Fibroblast of gingiva (primary cell): ENCODE results near the gene MALSU1.
"Not testable (repeated sequence)": the region's sequence is repeated elsewhere in the genome, so short reads cannot be mapped to it uniquely, and the experiment has no call there.

ENCODE experiments used
- DNase-seq: peaks from one replicate; pipeline ENCODE4 v3.0.0-alpha.2; 2011; ENCODE audit warnings: low read depth

MALSU1 gene

DNA sequence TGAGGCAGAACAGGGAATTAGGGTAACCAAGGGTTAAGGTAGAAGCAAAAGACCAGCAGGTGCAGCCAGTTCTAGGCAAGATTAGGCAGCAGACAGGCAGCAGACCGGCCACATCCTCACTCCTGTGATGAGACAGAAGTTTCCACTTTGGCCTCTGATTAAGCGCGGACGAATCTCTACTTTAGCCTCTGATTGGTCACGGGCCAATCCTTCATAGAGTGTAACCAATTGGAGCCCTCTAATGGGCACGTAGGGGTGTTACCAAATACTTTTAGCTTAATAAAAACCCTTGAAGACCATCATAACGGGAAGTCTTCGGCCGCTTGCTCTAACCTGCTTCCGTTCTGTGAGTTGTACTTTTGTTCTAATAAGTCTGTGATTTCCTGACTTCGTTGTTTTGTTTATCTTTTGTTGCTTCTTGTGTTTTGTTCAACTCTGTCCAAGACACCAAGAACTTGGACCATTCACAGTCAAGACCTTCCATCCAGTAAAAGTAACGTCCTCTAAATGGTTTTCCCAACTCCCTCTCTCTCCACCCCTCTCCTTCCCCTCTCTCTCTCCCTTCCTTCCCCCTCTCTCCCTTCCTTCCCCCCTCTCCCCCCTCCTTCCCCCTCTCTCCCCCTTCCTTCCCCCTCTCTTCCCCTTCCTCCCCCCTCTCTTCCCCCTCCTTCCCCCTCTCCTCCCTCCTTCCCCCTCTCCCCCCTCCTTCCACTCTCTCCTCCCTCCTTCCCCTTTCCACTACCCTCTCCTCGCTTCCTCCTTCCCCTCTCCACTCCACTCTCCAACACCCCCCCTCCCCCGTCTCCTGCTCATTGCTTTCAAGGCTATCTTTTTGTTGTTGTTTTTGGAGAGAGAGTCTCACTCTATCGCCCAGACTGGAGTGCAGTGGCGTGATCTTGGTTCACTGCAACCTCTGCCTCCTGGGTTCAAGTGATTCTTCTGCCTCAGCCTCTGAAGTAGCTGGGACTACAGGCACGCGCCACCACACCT, 13.2 kb upstream of the MALSU1 start:
- no peak for DNase-seq

DNA sequence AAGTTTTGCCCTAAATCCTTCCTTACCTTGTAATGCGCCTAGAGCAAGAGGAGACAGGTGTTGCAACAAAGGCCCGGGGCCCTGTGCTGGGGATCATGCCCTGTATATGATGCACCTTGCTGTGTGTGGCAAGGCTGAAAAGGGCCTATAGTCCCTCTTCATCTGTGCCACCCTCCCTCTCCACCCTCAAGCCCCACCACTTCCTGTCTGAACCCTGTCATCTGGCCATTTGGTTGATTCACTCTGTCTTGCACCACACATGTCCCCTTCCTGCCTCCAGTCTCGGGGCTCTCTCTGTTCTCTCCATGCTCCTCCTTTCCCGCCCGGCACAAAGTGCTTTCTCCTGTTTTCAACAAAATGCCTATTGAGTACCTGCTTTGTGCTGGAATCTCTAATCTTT, 11.5 kb upstream of the MALSU1 start:
- no peak for DNase-seq

DNA sequence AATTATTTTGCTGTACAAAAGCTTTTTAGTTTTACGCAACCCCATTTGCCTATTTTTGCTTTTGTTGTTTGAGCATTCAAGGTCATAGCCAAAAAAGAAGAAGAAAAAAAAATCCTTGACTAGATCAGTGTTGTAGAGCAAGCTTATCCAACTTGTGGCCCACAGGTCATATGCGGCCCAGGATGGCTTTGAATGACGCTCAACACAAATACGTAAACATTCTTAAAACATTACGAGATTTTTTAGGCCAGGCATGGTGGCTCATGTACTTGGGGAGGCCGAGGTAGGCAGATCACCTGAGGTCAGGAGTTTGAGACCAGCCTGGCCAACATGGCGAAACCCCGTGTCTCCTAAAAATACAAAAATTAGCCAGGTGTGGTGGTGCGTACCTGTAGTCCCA, 8.1 kb upstream of the MALSU1 start:
- DNase-seq = no peak

DNA sequence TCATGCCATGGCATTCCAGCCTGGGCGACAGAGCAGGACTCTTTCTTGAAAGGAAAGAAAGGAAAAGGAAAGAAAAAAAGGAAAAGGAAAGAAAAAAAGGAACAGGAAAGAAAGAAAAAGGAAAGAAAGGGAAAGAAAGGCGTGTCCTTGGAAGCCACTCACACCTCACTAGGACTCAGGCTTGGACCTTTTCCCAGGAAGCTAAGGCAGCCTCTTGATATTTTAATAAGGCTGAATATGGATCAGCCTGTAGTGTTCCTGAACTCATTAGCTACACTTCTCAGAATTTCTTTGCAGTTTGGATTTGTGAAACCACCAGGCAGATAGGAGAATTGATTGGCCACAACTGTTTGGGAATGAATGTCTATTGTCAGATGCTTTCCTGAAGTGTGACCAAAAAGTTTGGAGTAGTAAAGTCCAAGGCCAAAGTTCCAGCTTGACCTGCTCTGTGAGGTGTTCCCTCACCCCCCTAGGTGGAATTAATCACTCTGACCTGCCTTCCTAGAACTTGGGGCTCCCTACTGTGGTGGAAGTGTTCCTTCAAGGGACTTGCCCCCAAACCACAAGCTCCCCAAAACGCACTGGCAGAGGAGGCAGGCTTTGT, 7.1 kb upstream of the MALSU1 start:
- no peak for DNase-seq

DNA sequence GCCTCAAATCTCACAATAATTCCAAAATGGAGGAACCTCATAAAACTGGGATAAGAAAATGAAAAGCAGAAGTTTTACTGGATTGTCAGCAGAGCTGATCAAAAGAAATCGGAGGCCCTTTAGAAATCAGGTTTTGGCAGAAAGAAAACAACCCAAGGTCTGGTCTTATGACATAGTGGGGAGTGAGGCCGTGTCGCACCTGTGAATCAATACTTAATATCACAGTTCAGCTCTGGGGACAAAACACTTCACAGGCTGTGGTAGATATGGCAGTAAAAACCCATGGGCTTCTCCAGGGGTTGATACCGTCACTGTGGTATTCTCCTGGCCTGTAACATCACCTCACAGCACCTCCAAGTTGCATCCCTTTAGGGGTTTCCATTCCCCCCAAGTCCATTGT, 6.5 kb upstream of the MALSU1 start:
- no peak for DNase-seq

DNA sequence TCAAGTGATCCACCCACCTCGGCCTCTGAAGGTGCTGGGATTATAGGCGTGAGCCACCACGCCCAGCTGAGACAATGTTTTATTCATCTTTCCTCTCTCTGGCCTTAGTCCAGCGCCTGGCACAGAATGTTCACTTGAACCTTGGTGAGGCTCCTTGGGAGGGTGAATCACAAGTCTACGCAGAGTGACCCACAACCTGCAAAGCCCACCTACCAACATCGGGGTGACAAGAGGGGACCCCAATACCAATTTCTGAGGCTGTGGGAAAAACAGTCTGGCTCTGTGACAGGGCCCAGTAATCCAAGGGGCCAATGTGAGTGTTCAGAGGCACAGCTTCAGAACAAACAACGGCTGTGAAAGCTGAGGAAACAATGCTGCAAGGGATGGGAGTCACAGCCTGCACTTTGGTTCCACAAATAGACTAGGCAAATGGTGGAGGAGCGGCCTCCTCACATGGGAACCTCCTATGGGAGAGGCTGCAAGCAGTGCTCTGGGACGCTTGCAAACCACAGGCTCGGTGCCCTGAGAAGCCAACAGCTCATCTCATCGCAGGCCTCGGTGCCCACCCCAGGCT, 5.6 kb upstream of the MALSU1 start:
- no peak for DNase-seq

DNA sequence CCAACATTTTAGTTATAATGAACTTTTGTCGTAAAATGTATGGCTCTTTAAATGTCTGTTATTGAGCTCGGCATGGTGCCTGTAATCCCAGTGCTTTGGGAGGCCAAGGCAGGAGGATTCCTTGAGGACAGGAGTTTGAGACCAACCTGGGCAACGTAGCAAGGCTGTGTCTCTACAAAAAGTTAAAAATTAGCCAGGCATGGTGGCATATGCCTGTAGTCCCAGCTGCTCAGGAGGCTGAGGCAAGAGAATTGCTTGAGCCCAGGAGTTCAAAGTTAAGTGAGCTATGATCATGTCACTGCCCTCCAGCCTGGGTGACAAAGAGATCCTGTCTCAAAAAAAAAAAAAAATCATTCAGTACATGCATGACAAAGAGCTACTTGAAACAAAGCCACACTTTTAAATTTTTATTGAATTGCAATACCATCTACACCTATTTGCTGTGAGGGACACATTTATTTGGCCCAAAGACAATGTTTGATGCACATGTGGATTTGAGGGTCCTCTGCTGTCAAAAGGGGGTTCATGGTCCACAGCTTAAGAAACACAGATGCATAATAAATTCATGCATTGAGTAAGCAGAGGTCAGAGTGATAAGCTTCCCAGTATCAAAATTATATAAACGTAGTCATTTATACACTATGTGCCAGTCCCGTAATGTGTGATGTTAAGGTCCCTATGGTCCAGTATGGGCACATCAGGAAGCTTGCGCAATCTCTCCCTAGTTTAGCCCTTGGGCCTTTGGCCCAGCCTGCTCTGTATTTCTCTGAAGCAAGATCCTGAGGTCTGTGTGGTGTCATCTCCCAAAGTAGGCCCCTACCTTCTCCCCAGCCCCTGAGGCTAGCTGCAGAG, 4.4 kb upstream of the MALSU1 start:
- peak; percentile 38 for DNase-seq

DNA sequence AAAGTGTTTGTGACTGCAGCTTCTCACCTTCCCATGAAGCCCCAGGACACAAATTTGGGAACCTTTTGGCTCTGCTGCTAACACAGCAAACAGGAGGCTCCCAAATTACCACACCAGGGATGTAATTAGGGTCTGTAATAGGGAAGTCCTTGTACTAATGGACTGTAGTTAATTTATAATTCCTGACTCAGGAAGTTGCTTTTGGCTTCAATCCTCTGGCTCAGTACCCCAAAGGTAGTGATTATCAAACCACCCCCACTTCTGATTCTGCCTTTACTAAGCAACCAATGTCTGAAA, 3.8 kb upstream of the MALSU1 start:
- DNase-seq = no peak

DNA sequence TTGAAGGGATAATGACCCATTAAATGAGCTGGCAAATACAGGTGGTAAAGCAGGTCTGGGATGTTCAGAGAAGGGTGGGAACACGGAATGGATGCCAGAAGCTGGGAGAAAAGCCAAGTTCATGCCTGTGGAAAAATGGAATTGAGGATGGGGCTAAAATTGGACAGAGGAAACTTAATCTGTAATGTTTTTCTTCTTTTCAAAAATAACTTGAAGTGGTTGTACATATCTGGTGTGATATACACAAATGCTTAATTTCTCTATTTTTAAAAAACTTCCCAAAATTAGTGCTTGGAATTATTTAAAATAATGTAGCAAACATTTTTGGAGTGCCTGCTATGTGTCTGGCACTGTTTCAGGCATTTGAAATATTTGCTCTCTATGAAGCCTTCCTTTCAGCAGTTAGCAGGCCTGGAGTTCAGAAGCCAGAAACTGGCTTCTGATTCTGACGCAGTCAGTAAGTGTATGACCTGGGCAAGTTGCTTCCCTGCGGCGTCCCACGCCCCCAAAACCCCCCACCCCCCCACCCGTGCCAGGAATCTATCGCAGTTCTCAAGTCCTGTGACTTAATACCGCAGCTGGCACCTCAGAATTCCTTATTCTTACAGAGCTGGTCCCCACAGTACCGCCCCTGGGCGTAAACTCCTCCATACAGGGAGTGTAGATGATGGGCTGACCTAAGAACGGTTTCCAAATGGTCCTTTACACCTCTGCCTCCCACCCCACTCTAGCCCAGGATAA, 828 bp upstream of the MALSU1 start:
- peak; percentile 49 for DNase-seq

DNA sequence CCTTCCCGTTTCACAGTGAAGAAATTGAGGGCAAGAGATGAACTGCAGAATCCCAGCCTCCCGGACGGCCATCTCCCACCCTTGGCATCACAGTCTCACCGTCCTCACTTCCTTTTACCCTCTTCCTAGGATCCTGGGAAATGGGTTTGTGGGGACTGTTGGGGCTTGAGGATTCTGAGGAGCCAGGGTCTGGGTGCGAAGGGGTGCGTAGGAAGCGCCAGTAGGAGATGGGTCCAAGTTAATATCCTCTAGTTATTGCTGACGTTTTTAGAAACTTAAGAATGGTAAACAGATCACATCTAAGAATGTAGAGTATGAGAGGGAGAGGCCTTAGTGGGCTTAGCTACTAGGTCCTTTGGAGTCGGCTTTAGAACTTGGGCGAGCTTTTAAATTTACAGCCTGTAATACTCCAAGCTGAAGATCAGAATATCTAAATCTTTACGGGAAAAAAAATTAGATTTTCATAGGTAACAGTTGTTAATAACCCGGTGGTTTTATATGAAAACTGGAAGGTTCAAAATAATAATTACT, 696 bp downstream of the MALSU1 start:
- peak; percentile 12 for DNase-seq

DNA sequence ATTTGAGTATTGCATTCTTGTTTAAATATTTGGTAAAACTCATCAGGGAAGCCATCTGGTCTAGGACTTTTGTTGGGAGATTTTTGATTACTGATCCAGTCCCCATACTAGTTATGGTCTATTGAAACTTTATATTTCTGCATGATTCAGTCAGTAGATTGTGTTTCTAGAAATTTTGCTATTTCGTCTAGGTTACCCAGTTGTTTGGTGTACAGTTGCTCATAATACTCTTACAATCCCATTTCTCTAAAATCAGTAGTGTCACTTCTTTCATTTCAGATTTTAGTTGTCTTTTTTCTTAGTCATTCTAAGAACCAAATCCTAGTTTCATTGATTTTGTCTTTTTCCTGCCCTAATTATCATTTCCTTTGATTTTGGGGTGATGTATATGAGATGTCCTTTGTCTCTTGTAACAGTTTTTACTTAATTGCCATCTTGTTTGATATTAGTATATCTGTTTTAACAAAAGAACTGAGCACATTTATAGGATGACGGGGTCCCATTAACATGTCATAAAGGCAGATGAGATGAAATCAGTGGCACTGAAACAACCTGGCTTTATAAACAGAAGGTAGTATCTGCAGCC, 7.9 kb downstream of the MALSU1 start:
- DNase-seq = no peak

DNA sequence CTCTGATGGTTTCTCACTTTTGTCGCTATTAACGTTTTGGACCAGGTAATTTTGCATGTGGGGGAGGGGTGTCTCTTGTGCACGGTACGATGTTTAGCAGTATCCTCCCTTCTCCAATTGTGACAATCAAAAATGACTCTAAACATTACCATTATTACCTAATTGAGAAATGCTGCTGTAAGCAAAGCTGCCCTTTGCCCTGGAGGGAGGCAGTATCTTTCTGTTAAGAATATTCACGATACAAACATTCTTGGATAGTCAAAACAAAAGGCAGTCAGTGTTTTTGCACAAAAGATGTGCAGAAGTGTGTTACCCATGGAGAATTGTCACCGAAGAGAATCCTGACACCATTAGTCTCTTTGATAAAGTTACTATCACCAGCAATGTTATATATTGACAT, 9.6 kb downstream of the MALSU1 start:
- DNase-seq = no peak

DNA sequence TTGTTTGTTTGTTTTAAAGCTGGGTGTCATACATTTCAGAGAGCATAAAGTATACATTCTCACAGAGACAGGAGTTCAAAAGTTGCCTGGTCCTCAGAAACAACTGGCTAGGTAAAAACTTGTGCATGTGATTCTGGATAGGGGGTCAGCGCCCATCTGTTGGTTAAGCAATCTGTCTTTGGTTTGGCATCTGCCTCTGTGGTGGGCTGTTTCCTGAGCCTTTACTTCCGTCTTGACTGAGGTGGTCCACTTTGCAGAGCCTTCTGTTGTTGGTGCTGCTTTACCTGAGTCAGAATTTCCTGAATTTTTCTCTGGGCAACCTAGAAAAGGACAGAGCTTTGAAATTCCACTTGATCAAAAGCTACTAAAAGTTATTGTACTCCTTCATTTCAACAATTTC, 13.0 kb downstream of the MALSU1 start:
- not testable (repeated sequence) for DNase-seq

DNA sequence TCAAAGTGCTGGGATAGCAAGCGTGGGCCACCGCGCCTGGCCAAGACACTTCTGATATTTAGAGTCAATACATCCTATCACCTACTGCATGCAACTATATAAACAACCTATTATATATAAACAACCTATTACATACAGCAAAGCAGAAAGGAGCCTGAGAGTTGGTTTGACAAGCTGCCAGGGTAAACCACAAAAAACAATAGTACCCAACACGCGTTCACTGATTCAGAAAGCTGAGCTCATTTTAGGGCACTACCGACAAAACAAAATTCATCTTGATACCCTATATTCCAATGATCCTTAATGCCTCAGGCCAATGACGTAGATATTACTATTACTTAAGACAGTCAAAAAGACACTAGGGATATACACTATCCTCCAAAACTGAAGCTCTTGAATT, 16.2 kb downstream of the MALSU1 start:
- no peak for DNase-seq

DNA sequence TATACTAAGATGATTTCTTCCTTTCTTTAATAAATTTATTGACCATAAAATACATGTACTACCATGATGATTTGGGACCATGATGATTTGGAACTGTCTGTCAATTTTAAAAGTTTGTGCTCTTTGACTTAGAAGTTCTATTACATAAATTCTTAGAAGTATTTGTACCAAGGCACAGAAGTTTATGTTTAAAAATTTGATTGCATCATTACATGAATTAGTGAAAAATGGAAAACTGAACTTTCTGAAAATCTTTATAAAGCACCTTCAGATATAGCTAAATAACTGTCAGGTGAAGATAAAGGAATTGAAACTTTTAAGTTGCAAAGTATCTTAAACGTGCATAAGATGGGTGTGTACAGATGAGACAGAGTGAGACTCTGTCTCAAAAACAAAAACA, 32.0 kb downstream of the MALSU1 start:
- no peak for DNase-seq

DNA sequence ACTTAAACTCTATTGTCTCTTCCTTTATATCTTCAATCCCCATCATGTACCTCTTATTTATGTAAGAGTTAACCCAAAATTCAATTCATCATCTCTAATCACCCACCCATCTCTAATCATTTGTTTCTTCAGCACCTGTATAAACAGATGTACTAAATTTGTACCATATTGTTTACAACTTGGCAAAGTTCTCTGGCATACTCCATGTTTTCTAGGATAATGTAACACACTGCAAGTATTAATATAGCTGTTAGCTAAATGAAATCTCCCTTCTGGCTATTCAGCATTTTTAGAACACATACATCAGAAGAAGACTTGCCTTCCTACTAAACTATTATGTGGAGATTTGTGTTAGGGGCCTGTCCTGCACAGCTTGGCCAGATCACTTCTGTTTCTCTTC, 33.1 kb downstream of the MALSU1 start:
- no peak for DNase-seq

DNA sequence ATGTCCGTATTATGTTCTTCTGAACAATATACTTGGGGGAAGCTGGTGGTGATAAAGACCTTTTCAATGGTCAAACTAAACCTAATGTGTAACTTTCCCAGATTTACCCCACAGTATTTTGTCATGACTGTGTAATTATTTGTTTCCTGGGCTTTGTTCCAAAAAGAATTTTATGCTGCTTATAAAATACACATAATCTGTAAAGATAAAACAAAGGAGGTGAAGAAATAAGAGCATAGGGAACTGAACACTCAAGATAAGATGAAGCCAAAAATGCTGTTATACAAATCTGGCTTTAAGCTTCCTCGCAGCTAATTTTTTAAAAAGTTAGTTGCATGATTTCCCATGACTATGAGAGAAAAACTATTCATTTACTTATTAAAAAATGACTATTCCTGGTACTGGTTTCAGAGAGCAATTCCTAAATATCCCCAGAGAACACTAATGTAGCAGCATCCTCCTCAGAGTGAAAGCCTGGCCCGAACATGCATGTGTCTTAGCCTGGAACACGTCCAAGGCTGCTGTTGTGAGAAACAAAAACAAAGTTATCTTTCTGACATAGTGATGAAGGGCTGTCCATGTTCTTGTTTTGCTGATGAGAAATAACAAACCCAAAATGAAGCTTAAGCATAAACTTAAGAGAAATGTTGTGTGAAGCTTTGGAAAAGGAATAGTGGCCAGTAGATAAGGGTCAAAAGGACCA, 33.9 kb downstream of the MALSU1 start:
- peak; percentile 16 for DNase-seq

DNA sequence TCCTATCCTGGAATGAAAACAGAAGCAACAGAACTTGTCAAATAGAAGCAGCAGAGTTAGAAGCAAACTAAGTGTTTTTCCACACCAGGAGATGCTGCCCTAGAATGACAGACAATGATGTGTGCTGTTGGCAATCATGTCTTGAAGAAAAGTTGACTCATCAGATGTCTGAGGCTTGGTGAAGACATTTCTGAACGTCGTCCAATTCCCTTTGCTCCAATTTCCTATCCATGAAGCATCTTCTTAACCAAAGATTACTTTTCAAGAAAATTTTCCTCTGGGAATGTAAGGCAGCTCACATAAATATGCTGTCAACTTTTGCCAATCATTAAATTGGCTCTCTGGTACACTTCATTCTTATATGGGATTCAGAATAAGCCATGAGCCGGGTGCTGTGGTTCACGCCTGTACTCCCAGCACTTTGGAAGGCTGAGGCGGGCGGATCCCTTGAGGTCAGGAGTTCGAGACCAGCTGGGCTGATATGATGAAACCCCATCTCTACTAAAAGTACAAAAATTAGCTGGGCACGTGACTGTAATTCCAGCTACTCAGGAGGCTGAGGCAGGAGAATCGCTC, 34.6 kb downstream of the MALSU1 start:
- peak; percentile 94 for DNase-seq

DNA sequence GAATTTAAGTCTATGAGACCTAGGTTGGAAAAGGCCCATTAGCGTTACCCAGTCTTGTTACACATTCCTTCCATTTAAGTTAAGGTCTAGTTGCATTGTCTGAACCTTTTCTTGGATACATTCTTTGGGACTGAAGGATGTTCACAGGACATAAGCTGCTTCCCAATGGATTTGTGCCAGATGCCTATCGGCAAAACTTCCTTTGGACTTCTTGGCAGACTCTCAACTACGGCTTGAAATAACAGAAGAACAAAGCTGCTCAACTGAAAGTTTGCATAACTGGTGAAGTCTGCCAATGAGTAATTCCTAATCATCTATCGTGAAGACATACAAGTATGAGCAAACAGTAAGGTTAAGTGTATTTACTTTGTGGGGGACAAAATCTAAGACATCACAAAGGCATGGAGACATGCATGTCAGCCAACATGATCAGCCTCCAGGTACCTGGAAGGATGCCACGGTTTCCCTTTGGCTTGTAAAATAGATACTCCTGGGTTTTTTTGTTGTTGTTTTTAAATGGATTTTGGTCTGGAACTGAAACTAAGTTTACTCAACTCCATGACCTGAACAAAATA, 35.4 kb downstream of the MALSU1 start:
- peak; percentile 93 for DNase-seq

DNA sequence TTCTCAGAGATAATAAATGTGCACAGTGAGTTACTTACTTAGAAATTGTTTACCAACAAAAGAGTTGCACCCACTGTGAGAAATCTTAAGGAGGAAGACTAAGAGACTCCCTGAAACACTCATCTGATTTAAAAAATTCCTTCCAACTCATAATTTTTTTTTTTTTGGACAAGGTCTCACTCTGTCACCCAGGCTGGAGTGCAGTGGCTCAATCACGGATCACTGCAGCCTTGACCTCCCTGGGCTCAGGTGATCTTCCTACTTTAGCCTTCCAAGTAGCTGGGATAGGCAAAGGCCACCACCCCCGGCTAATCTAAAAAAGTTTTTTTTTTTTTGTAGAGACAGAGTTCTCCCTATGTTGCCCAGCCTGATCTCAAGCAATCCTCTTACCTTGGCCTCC, 36.0 kb downstream of the MALSU1 start:
- no peak for DNase-seq
